HFF-Myc (cell line): ENCODE data around the gene HACE1.

Source experiments
- DNase-seq: peaks from one replicate; pipeline ENCODE4 v3.0.0-alpha.2; 2011; ENCODE audit warnings: low read depth; ENCODE audit errors: extremely low read depth
- H3K4me3 ChIP-seq: replicated peaks from 2 replicates; pipeline ENCODE4 v1.5.1; 2011; ENCODE audit warnings: low read depth, mild to moderate bottlenecking, control low read depth, low read length
- TF ChIP-seq, protein P1 (sequence below): IDR thresholded peaks from 2 replicates; pipeline ENCODE4 v1.5.1; 2012; ENCODE audit warnings: mild to moderate bottlenecking, low read depth, low read length, control low read depth; ENCODE audit errors: missing control alignments

The HACE1 gene

DNA sequence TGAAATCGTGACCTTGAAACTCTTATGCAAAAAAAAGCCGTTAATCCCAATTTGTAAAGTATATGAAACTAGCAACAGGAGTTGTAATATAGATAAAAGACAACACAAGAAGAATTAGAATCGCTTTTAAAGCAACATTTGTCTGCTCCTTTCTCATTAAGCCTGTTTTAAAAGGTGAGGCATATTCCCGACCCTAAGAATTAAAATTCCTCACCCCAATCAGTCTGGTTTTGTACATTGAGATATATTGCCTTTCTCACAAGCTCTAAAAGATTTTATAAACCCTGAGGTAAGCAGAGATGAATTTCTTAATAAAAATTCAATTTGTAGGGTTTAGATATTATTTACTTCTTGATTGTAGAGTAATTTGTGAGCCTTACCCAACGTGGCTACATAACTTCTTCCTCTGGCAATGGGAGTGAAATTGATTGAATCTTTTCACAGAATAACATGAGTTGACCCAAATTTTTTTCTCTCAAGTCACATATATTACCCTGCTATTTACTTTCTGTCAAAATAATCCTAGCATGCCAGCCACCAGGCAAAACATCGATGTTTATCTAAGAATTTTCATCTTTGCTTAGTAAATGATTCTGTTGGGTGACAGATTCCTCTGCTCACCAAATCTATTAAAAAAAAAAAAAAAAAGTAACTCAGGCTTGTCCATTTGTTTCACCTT lies 173.7 kb downstream of the HACE1 start:
- DNase-seq = no peak
- TF ChIP-seq, protein P1, sequence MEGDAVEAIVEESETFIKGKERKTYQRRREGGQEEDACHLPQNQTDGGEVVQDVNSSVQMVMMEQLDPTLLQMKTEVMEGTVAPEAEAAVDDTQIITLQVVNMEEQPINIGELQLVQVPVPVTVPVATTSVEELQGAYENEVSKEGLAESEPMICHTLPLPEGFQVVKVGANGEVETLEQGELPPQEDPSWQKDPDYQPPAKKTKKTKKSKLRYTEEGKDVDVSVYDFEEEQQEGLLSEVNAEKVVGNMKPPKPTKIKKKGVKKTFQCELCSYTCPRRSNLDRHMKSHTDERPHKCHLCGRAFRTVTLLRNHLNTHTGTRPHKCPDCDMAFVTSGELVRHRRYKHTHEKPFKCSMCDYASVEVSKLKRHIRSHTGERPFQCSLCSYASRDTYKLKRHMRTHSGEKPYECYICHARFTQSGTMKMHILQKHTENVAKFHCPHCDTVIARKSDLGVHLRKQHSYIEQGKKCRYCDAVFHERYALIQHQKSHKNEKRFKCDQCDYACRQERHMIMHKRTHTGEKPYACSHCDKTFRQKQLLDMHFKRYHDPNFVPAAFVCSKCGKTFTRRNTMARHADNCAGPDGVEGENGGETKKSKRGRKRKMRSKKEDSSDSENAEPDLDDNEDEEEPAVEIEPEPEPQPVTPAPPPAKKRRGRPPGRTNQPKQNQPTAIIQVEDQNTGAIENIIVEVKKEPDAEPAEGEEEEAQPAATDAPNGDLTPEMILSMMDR = no peak
- H3K4me3 ChIP-seq = no peak overlapping the region

DNA sequence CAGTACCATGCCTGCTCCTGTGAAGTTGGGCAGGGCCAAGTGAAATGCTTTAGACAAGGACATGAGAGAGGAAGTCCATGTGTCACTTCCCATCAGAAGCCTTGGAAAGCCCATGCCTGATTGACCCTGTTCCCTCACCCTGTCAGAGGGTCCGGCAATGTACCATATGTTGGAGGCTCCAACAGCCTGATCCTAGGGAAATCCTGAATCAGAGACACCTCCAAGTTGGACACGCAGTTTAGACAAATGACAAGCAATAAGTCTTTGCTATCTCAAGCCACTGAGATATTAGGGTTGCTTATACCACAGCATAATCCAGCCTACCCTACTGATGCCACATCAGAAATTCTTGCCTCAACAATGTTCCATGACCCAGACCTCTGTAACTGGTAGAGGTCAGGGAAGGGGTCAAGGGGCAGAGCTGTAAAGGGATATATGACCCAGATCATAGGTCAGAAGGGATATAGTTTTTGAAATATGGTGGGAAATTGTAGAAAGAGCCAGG lies 174.8 kb downstream of the HACE1 start:
- no peak for DNase-seq
- TF ChIP-seq, protein P1 = no peak
- no peak overlapping the region for H3K4me3 ChIP-seq

DNA sequence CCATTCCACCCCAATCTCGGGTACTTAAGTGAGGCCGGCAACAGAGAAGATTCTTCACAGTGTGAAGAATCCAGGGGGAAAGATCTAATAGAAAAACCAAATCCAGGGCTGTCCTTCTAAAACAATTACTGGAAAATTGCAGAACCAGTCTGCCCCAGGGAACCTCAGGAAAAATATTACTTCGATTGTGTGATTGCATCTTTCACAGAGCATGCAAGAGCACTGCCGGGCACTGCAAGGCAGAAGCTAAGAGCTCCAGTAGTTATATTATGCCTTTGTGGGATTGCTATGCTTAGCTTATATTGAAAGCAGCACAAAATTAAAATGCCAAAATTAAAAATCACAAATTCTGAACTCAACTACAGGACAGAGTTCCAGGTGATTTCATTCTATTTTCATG lies 175.9 kb downstream of the HACE1 start:
- no peak for DNase-seq
- H3K4me3 ChIP-seq = no peak overlapping the region
- TF ChIP-seq, protein P1 = no peak

DNA sequence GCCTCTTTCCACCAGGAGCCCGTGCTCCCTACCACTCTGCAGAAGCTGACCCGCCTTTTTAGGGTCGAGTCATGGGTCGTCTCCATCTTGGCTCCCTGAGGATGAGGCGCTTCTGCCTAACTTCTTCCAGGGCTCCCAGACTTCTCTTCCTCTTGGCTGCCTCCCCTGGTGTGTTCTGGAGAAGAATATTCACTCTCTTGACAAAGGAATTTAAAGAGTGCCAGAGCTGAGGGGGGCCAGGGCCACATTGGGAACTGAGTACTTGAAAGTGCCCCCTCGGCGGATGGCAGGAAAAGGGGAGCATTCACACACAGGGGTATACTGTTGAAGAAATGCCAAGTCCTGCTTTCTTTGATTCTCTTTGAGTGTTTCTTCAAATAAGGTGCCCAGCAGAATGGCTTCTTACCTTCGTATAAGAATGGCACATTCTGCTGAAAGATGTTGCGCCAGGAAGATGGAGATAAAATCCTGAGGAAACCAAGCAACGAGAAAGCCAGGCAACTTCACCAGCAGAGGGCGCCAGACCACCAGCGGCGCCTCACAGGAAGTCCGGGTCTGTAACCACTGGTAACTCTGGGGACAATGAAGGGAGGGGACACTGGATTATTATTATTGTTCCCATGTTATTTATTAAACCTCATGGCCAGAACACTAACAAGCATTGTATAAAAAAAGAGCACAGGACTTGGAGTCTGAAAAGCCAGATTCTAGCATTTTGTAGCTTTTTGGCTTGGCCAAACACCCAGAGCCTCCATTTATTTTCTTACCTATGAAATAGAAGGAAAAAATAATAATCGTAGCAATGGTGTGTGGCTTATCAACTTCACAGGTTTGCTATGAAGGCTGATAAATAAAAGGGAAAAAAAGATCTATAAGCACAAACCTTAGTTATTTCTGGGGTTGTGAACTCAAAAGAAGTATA lies 176.7 kb downstream of the HACE1 start:
- no peak overlapping the region for H3K4me3 ChIP-seq
- no peak for DNase-seq
- TF ChIP-seq, protein P1 = peak; percentile 82

DNA sequence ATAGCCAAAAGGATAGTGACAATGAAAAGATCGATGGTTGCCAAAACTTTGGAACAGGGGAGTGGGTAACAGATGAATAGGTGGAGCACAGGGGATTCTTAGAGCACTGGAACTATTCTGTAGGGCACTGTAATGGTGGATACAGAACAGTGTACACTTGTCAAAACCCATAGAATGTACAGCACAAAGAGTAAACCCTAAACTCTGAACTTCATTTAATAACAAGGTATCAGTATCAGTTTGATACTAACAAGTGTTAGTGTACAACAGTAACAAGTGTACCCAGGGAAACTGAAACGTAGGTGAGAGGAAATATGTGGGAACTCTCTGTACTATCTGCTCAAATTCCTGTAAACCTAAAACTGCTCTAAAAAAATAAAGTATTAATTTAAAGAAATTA lies 179.2 kb downstream of the HACE1 start:
- no peak for DNase-seq
- no peak overlapping the region for H3K4me3 ChIP-seq
- TF ChIP-seq, protein P1 = no peak

DNA sequence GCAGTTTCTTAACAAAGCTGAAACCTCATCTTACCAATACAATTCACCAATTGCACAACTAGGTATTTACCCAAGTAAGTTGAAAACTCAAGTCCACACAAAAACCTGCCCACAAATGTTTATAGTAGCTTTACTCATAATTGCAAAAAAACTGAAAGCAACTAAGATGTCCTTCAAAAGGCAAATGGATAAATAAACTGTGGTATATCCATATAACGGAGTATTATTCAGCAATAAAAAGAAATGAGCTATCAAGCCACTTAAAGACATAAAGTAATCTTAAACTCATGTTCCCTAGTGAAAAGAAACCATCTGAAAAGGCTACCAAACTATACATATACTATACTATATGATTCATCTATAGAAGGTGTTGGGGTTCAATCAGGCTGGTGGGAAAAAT lies 179.7 kb downstream of the HACE1 start:
- H3K4me3 ChIP-seq = no peak overlapping the region
- DNase-seq = no peak
- TF ChIP-seq, protein P1 = no peak
